CD8-positive, alpha-beta memory T cell (primary cell): ENCODE measurements around the gene NUP188. TPM values are rescaled to one million over a fixed set of nuclear protein-coding genes. Genes with fewer than 3 reads are reported as not detected.

Experiments used
- CTCF ChIA-PET: fragments of 350-600 bp; sonication (Branson Sonifier 250); formaldehyde crosslinking; loops from one replicate; lab custom pipeline; 2021; ENCODE audit warnings: antibody characterized with exemption; lab: Charles Lee
- POLR2A ChIA-PET: fragments of 350-600 bp; sonication (Branson Sonifier 250); formaldehyde crosslinking; loops from one replicate; lab custom pipeline; 2021; ENCODE audit warnings: antibody characterized with exemption; lab: Charles Lee
- DNase-seq, 5 donors: peaks; one replicate each; pipeline versions ENCODE4 v3.0.0 to v3.0.0-alpha.2; 2020 to 2022; ENCODE audit warnings: mixed read lengths in 1 of 5
- H3K27ac ChIP-seq: one replicate; pipeline ENCODE4 v1.7.0; 2013; ENCODE audit warnings: low read depth, mild to moderate bottlenecking, low read length, moderate library complexity
- H3K27me3 ChIP-seq: 2 replicates; pipeline ENCODE4 v1.7.0; 2013; ENCODE audit warnings: low read length, mild to moderate bottlenecking; ENCODE audit not compliant: insufficient read depth, poor library complexity, severe bottlenecking
- H3K36me3 ChIP-seq: 2 replicates; pipeline ENCODE4 v1.7.0; 2013; ENCODE audit warnings: mild to moderate bottlenecking, low read length, moderate library complexity; ENCODE audit not compliant: insufficient read depth
- H3K4me1 ChIP-seq: 2 replicates; pipeline ENCODE4 v1.7.0; 2013; ENCODE audit warnings: mild to moderate bottlenecking, low read length, moderate library complexity; ENCODE audit not compliant: insufficient read depth
- H3K4me3 ChIP-seq: 2 replicates; pipeline ENCODE4 v1.7.0; 2013; ENCODE audit warnings: mild to moderate bottlenecking, low read length
- H3K9me3 ChIP-seq: 2 replicates; pipeline ENCODE4 v1.7.0; 2013; ENCODE audit warnings: mild to moderate bottlenecking, low read length
- H3K27ac Mint-ChIP-seq, 8 donors: one replicate each; pipeline ENCODE4 v1.8.0; 2020 to 2021; ENCODE audit warnings: mixed read lengths in 8 of 8, mild to moderate bottlenecking in 6 of 8, inconsistent platforms in 3 of 8, moderate library complexity in 3 of 8
- H3K27me3 Mint-ChIP-seq, 2 donors: one replicate each; pipeline ENCODE4 v1.8.0; 2020 to 2021; ENCODE audit warnings: mixed read lengths in 2 of 2, mild to moderate bottlenecking in 1 of 2, moderate library complexity in 1 of 2
- H3K36me3 Mint-ChIP-seq, 3 donors: one replicate each; pipeline ENCODE4 v1.8.0; 2020 to 2021; ENCODE audit warnings: mixed read lengths in 3 of 3, inconsistent platforms in 1 of 3, mild to moderate bottlenecking in 1 of 3
- H3K4me1 Mint-ChIP-seq, 3 donors: one replicate each; pipeline ENCODE4 v1.8.0; 2020 to 2021; ENCODE audit warnings: mixed read lengths in 3 of 3, inconsistent platforms in 1 of 3, mild to moderate bottlenecking in 1 of 3
- H3K4me3 Mint-ChIP-seq, 7 donors: one replicate each; pipeline ENCODE4 v1.8.0; 2020 to 2021; ENCODE audit warnings: mixed read lengths in 7 of 7, mild to moderate bottlenecking in 6 of 7, moderate library complexity in 4 of 7, inconsistent platforms in 2 of 7
- H3K9me3 Mint-ChIP-seq, 5 donors: one replicate each; pipeline ENCODE4 v1.8.0; 2020 to 2022; ENCODE audit warnings: mixed read lengths in 5 of 5, mild to moderate bottlenecking in 3 of 5, moderate library complexity in 2 of 5, inconsistent platforms in 1 of 5
- polyA plus RNA-seq: library from polyadenylated mRNA; unstranded; fragments of 300-500 nt; fragmentation: Illumina TruSeq; gene quantifications from one replicate; pipeline ENCODE4 v1.2.3, GENCODE V29; 2021
- total RNA-seq, 2 experiments: library from RNA; stranded (reverse); gene quantifications; one replicate each; pipeline ENCODE4 v1.2.3, GENCODE V29; 2021

The NUP188 gene
- total and polyA plus RNA-seq, 3 experiments from 2014 or later: 41.3 to 150 (median 144) TPM

DNA sequence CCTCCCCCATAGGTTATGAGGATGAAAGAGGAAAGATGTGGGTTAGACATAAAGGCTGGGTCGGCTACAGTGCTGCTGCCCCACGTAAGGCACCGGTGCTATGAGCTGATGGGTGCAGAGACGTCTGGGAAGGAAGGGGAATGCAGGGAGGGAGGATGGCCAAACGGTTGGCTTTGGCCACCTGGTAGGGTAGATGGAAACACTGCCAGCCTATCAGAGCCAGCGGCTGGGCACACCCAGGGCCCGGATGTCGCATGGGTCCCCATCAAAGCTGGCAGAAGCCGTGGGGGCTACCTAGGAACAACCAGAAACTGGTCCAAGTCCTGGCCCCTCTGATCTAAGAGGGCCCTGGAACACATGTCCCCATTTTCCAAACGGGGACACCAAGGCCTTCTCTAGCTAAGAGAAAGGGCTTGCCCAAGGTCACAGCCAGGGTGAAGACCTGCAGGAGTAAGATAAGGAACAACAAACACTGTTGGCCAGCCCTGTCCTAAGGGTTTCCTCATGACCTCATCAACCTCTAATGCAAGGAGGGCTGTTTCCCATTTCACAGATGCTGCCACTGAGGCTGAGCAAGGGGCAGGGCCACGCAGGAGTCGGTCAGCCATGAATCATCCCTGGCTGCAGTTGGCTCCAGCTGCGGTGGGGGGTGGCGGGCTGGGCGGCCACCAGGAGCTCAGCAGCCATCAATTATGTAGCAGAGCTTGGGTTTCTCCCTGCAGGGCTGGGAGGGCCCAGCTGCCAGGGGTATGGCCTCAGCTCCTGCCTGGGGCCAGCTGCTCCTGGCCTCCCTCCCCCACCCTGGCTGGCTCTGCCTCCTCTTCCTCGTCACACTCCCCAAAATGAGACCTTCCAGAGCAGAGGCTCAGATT is 75.8 kb downstream of the NUP188 start:
- DNase-seq: no peak
- CTCF ChIA-PET: no interaction called here
- Mint-ChIP-seq H3K36me3 (peaks cover 0 to 17% (median 4%) of the 10 kb centered on the region in 3 donors), H3K9me3 (no peaks in the 10 kb centered on the region), H3K4me3 (peak overlapping the region in 1 of 7 donors; percentile 68), H3K27ac (peak overlapping the region in 2 of 8 donors; percentile 23 to 93), H3K27me3 (no peaks in the 10 kb centered on the region), H3K4me1 (peaks cover 26 to 42% (median 31%) of the 10 kb centered on the region in 3 donors)
- Histone ChIP-seq H3K4me1 (peaks cover 16% of the 10 kb centered on the region), H3K36me3 (no peaks in the 10 kb centered on the region), H3K4me3 (no peak overlapping the region), H3K27ac (no peak overlapping the region), H3K9me3 (no peaks in the 10 kb centered on the region), H3K27me3 (no peaks in the 10 kb centered on the region)
- POLR2A ChIA-PET: no interaction called here

DNA sequence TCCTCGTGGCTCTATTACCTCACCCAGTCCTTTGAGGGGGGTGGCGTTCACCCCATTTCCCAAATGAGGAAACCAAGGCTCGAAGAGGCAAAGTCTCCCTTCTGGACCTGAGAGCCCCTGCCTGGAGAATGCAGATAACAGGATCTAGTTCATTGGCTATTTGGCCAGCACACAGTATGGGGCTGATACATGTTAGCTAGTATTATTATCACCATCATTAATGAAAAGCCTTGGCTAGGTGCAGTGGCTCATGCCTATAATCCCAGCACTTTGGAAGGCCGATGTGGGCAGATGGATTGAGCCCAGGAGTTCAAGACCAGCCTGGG is 76.4 kb downstream of the NUP188 start:
- Histone ChIP-seq H3K4me1 (peaks cover 16% of the 10 kb centered on the region), H3K36me3 (no peaks in the 10 kb centered on the region), H3K4me3 (no peak overlapping the region), H3K9me3 (no peaks in the 10 kb centered on the region), H3K27ac (no peak overlapping the region), H3K27me3 (no peaks in the 10 kb centered on the region)
- CTCF ChIA-PET: no interaction called here
- POLR2A ChIA-PET: interaction anchor here (0.5 kb wide), 1 partner anchor 786 kb away, joined by 3 read pairs; no protein-coding TSS in a partner anchor
- H3K4me1 Mint-ChIP-seq: peaks cover 26 to 42% (median 31%) of the 10 kb centered on the region in 3 donors
- peaks cover 0 to 16% (median 4%) of the 10 kb centered on the region in 3 donors for H3K36me3 Mint-ChIP-seq
- H3K9me3 Mint-ChIP-seq: no peaks in the 10 kb centered on the region
- no peaks in the 10 kb centered on the region for H3K27me3 Mint-ChIP-seq
- no peak for DNase-seq
- no peak overlapping the region for H3K27ac Mint-ChIP-seq
- H3K4me3 Mint-ChIP-seq: peak overlapping the region in 1 of 7 donors; percentile 32

DNA sequence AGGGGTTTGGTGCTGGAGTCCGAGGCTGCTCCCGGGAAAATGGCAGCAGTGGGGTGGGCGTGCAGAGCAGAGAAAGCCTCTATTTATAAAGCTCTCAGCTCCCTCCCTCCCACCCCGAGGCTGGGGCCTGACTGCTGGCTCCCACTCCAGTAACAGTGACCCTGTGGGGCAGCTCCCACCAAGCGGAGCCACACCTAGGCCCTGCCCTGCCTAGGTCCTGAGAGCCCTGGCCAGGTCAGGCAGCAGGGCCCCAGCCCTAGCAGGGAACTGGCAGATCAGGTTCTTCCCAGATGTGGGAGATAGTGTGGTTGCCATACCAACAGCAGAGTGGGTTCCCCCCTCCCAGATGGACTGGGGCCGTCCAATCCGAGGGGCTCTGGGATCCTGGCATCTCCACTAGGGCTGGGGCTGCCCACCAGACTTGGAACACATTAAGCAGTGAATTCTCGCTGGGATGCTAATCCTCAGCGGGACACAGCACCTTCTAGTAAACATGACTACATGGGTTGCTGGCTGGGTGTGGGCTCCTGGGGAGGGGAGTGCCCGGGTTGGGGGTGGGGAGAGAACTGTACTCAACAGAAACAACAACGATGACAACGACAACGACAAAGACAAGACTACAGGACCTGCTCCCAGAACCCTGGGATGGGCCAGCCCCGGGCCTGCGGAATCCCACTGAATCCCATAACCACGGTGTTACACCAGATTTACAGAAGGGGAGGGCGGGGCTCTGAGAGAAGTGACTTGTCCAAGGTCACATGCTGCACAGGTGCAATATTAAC is 79.1 kb downstream of the NUP188 start:
- no peak for DNase-seq
- H3K4me3 Mint-ChIP-seq: peak overlapping the region; percentile 80 to 86 (median 84)
- H3K4me1 Mint-ChIP-seq: peaks cover 24 to 37% (median 26%) of the 10 kb centered on the region in 3 donors
- H3K27me3 ChIP-seq: no peaks in the 10 kb centered on the region
- no peaks in the 10 kb centered on the region for H3K36me3 ChIP-seq
- POLR2A ChIA-PET: interaction anchor here (1.0 to 2.1 kb wide), 2 partner anchors 9 to 54 kb away, joined by 3 to 6 read pairs; partner anchors contain the start of gene DOLPP1
- H3K4me1 ChIP-seq: peaks cover 16% of the 10 kb centered on the region
- no peaks in the 10 kb centered on the region for H3K9me3 ChIP-seq
- CTCF ChIA-PET: no interaction called here
- peak overlapping the region; percentile 40 for H3K27ac ChIP-seq
- H3K36me3 Mint-ChIP-seq: peaks cover 0 to 7% (median 4%) of the 10 kb centered on the region in 3 donors
- H3K27ac Mint-ChIP-seq: peak overlapping the region in 7 of 8 donors; percentile 28 to 92 (median 79)
- no peaks in the 10 kb centered on the region for H3K9me3 Mint-ChIP-seq
- H3K4me3 ChIP-seq: peak overlapping the region; percentile 44
- H3K27me3 Mint-ChIP-seq: no peaks in the 10 kb centered on the region

DNA sequence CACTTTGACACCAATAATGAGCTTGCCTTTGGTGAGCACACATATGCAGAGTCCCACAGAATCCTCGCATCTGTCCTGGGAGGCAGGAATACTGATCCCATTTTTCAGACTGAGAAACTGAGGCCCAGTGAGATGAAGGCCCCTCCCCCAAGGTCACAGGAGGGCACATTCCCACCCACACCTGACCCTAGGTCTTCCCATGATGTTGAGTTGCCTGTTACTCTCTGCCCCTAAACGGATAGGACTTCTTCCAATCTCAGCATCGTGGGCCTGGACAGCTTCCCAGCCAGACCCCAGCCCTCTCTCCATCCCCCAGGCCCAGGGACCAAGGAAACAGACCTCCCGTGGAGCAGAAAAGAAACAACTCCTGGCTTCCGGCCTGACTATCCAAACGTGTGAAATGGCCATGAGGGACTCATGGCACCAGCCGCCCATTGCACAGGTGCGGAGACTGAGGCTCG is 79.8 kb downstream of the NUP188 start:
- Mint-ChIP-seq H3K4me3 (peak overlapping the region; percentile 80 to 88 (median 86)), H3K27me3 (no peaks in the 10 kb centered on the region), H3K4me1 (peaks cover 21 to 33% (median 26%) of the 10 kb centered on the region in 3 donors), H3K36me3 (peaks cover 0 to 3% (median 0%) of the 10 kb centered on the region in 3 donors), H3K9me3 (no peaks in the 10 kb centered on the region), H3K27ac (peak overlapping the region in 7 of 8 donors; percentile 28 to 92 (median 79))
- peak overlapping the region; percentile 44 for H3K4me3 ChIP-seq
- peaks cover 16% of the 10 kb centered on the region for H3K4me1 ChIP-seq
- H3K27ac ChIP-seq: peak overlapping the region; percentile 40
- H3K36me3 ChIP-seq: no peaks in the 10 kb centered on the region
- H3K9me3 ChIP-seq: no peaks in the 10 kb centered on the region
- ChIA-PET POLR2A (interaction anchor here (1.0 to 2.1 kb wide), 5 partner anchors 9 to 338 kb away, joined by 3 to 7 read pairs (median 5); partner anchors contain the start of genes DOLPP1, MIGA2 and SET), CTCF (no interaction called here)
- DNase-seq: no peak
- H3K27me3 ChIP-seq: no peaks in the 10 kb centered on the region

DNA sequence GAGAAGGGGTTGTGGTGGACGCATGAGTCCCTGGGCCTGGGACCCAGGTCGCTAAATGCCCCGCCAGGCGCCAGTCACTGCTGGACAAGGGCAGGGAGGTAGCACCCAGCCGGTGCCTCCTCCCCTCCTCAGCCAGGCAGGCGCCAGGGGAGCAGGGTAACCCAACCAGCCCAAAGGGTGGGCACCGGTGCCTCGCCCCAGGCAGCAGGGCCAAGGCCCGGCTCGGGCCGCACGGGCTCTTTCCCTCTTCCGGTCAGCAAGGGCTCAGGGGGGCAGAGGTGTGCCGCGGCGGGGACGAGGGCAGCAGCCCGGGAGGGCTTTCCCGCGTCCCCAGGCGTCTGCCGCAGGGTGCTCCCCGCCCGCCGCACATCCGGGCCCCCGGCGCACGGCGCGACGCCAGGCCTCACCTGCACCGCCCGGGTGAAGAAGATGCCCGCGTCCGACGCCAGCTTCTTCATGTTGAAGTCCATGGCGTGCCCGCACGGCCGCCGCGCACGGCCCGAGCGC is 80.2 kb downstream of the NUP188 start:
- Mint-ChIP-seq H3K9me3 (no peaks in the 10 kb centered on the region), H3K27me3 (no peaks in the 10 kb centered on the region), H3K27ac (peak overlapping the region in 6 of 8 donors; percentile 72 to 92 (median 80)), H3K4me1 (peaks cover 19 to 30% (median 23%) of the 10 kb centered on the region in 3 donors), H3K4me3 (peak overlapping the region; percentile 80 to 88 (median 86)), H3K36me3 (peaks cover 0 to 3% (median 0%) of the 10 kb centered on the region in 3 donors)
- H3K9me3 ChIP-seq: no peaks in the 10 kb centered on the region
- ChIA-PET CTCF (interaction anchor here (0.9 to 1.0 kb wide), 3 partner anchors 10 to 40 kb away, joined by 3 to 4 read pairs (median 3); no protein-coding TSS in a partner anchor), POLR2A (interaction anchor here (0.8 to 2.1 kb wide), 5 partner anchors 8 to 339 kb away, joined by 3 to 7 read pairs (median 5); partner anchors contain the start of genes DOLPP1, MIGA2 and SET)
- H3K4me1 ChIP-seq: peaks cover 16% of the 10 kb centered on the region
- DNase-seq: peak in 3 of 5 donors; percentile 80 to 86 (median 85)
- no peaks in the 10 kb centered on the region for H3K27me3 ChIP-seq
- no peaks in the 10 kb centered on the region for H3K36me3 ChIP-seq
- peak overlapping the region; percentile 40 for H3K27ac ChIP-seq
- H3K4me3 ChIP-seq: peak overlapping the region; percentile 44

DNA sequence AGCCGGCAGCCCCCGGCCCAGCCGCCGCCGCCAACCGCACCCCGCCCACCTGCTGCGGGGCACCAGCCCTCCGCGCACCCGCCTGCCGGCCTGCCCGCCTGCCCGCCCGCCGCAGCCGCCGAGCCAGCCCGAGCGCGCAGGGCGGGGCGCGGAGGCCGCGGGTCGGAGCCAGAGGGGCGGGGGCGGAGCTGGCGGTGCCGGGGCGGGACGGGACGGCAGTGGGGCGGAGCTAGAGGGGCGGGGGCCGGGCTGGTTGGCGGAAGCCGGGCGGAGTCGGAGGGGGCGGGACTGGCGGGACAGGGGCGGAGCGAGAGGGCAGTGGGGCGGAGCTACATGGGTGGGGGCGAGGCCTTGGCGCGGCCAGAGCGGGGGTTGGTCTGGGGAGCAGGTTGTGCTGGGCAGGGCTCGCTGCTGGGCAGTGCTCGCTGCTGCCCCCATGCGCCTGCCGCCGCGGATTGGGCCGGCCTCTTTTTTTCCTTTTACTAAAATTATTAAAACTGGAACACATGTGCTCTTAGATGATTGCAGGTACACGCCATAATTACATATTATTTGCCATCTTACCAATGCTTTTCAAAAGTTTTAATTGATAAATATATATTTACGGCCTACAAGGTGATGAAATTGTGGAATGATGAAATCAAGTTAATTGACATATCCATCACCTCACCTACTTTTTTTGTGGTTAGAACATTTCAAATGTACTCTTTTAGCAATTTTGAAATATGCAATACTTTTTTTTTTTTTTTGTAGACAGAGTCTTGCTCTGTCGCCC is 80.9 kb downstream of the NUP188 start, which contains the start of gene SH3GLB2:
Gene SH3GLB2 (minus strand): TSS at position 140 of the 775 bp plus-strand sequence. CDS start 177 bp downstream, outside the sequence.
- Mint-ChIP-seq H3K9me3 (no peaks in the 10 kb centered on the region), H3K36me3 (no peaks in the 10 kb centered on the region), H3K4me3 (peak within 1 kb of the TSS; percentile 80 to 88 (median 86)), H3K4me1 (peaks cover 17 to 25% (median 18%) of the 10 kb centered on the region in 3 donors), H3K27ac (peak within 1 kb of the TSS in 7 of 8 donors; percentile 28 to 92 (median 79)), H3K27me3 (no peaks in the 10 kb centered on the region)
- H3K27me3 ChIP-seq: no peaks in the 10 kb centered on the region
- H3K36me3 ChIP-seq: no peaks in the 10 kb centered on the region
- ChIA-PET CTCF (interaction anchor here (0.5 to 1.0 kb wide), 4 partner anchors 9 to 178 kb away, joined by 3 to 4 read pairs (median 3); no protein-coding TSS in a partner anchor), POLR2A (interaction anchor here (0.8 to 2.1 kb wide), 5 partner anchors 8 to 339 kb away, joined by 3 to 7 read pairs (median 5); partner anchors contain the start of genes DOLPP1, MIGA2 and SET)
- peak within 1 kb of the TSS; percentile 40 for H3K27ac ChIP-seq
- peaks cover 16% of the 10 kb centered on the region for H3K4me1 ChIP-seq
- peak; percentile 84 to 94 (median 89) for DNase-seq
- no peaks in the 10 kb centered on the region for H3K9me3 ChIP-seq
- H3K4me3 ChIP-seq: peak within 1 kb of the TSS; percentile 44
